HPDE6-E6E7 (cell line): ENCODE results near the gene MPRIP.

ENCODE experiments used
- DNase-seq: peaks from one replicate; pipeline ENCODE4 v3.0.0; 2011; ENCODE audit warnings: missing footprints; ENCODE audit errors: extremely low spot score

Gene MPRIP

DNA sequence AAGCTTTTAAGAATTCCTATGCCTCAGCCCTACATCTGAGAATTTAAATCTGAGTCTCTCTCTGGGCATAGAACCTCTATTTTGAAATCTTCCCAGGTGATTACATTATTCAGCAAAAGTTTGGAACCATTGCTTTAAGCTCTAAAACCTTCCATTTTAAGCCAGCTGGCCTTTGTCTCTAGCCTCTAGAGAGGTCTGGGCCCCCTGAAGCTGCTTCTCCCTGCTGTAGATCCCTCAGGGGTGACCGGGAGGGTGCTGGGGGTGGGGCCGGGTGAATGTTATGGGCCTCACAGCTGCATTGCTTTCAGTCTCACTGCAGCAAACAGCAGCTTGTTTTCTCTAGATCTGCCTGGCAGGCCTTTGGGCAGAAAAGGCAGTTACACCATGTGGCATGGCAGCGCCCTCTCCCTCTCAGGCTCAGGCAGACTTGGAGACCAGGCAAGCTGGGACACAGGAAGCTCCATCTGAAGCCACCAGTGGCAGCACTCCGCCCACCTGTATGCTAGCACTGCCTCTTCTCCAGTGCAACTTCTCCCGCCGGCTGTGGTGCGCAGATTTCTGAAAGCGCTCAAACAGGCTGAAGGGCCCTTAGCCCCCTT is 66.3 kb downstream of the MPRIP start:
- no peak for DNase-seq

DNA sequence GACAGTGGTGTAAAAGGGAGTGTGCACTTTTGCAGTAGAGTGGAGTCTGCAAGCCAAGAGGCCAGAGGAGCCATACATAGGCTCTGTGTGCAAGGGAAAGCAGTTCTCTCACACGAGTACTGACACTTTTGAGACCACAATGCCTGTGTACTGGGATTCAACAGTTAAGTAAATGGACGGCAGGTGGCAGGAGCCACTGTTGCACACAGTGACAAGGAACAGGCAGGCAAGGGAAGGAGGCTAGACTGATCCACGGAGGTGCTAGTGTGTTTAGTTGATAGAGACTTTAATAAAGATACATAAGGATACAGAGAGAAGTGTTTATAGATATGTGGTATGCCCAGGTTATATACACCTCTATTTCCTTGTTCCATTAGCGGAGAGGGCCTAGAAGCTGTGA is 67.0 kb downstream of the MPRIP start:
- DNase-seq: no peak

DNA sequence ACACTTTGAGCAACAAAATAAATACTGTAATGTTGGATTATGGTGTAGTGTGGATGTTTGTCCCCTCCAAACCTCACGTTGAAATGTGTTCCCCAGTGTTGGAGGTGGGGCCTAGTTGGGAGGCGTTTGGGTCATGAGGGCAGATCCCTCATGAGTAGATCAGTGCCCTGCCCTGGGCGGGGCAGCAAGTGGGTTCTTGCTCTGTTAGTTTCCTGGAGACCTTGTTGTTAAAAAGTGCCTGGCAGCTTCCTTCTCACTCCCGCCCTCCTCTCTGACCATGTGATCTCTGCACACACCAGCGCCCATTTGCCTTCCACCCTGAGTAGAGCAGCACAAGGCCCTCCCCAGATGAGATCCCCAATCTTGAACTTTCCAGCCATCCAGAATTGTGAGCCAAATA is 67.7 kb downstream of the MPRIP start:
- no peak for DNase-seq

DNA sequence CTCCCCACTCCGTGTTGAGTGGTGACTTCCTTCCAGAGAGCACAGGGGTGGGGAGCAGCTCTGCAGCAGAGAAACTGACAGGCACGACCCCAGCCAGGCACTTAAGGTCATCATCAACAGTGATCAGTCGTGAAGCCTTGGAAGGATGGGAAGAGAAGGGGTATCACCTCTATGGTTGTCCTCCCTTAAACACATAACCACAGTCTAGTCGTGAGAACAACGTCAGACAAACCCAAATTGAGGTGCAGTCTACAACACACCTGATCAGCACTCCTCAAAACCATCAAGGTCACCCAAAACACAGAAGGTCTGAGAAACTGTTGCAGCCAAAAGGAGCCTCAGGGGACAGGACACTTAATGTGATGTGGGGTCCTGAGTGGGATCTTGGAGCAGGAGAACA is 68.3 kb downstream of the MPRIP start:
- DNase-seq: no peak

DNA sequence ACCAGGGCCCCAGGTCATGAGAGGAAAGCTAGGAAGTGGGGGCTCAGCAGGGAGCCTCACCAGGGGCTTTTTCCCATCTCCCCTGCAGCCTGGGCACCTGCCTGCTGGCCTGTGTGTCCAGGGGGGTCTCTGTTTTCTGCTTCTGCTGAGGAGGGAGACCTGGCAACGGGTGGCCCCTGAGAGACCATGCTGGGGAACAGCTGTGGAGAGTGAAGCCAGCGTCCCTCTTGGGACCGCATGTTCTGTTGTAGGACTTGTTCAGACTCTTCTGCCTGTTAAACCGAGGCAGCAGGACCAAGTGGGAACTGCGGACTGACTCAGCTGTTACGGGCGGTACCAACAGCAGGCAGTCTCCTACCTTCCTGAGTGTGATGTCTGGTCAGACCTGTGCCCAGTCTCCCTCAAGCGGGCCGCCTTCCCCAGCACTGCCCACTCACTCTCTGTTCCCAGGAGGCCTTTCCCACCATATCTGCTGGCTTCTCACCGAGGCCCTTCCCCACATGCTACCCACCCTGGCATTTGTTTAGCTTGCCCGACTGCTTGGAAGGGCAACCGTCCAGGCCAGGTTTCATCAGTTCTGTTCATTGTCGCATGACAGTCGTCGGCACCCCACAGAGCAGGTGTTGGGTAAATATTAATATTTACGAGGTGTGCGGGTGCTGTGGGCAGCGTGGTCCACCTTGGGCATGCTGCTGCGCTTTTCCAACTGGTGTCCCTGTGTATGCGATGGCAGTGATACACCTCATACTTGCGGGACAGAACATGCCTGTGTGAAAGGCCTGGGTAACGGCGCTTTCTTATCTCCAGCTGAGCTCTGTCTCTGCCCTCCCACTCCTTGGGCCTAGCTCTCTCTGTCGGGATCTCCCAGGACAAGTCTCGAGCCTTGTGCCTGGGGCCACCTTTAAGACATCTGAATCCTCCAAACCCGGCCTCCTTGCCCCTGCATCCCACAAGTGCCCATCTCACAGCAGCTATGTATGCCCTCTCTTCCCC is 69.4 kb downstream of the MPRIP start:
- no peak for DNase-seq

DNA sequence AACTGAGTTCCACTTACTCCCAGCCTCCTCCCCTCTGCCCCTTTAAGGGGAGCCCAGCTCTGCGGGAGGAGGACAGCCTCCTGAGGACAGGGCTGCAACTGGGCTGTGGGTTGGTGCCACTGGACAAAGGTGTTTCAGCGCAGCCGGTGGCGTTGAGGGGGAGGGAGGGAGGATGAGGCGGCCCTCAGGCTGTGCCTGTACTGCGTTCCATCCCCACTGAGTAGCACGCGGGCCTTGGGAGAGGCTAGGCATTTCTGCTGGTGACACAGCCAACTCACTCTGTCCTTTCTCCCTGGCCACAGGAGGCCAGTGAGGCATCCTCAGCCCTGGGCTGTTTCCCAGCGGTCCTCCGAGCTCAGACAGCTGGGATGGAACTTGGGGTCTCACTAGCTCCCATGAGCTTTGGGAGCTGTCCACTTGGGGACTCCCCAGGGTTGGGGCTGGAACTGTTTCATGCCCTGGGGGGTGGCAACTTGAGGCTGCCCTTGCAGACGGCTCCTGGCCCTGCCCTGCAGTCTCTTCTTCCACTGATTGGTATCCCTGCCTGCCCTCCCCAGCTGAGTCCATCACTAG is 70.5 kb downstream of the MPRIP start:
- no peak for DNase-seq

DNA sequence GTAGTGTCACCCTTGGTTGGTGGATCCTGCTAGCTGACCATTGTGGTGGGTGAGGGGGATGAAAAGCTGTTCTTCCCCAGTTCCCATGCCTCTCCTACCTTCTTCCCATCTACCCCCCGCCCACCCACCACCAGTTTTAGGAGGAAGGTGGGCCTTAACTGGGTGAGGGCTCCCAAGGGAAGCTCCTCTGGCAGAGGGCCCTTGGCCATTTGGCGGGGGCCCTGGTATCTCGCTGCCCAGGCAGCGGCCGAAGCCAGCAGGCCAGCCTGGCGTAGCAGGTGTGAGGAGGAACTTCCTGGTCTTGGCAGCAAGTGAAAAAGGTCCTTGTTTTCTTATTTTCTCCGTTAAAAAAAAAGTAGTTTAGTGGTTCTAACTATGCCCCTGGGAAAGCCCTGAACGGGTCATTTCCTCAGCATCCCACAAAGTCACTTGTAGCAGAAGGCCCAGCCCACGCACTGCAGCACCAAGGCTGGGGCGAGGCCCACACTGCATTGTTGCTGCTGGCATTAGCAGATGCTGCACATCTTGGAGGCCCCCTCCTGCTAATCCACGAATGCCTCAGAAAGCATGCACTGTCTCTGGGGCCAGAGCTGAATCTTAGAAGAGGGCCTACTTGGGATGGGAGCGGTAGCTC is 72.5 kb downstream of the MPRIP start:
- no peak for DNase-seq

DNA sequence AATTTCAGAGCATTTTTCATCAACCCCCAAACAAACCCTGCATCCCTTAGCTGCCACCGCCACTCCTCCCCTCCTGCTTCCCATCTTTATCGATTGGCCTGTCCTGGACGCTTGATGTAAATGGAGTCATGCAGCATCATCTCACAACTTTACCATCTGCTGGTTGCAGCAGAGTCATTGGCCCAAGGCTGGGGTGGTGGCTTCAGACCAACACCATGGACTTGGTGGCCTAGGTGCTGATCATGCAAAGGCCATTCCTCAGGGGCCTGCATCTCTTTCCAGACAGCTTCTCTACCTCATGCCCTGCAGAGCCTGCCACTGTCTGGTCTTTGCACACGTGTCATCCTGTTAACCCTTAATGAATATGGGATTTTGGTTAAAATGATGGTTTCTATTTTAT is 73.4 kb downstream of the MPRIP start:
- DNase-seq: no peak

DNA sequence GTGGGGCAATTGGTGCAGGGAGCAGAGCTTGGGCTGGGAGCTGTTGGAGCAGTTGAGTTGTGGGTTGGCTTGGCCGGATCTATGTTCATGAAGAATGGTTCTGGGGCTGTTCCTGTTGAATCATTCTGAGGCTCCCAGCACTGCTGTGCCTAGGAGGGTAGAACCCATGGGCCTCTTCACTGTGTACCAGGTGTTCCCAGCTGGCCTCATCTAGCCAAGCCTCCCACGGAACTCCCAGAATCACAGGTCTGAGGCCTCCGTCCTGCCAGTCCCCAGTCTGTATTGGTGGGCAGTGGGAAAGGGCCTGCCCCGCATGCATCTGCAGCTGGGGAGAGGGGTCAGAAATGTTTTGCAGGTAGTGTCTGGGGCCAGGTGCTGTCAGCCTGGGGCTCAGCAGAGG is 74.1 kb downstream of the MPRIP start:
- no peak for DNase-seq

DNA sequence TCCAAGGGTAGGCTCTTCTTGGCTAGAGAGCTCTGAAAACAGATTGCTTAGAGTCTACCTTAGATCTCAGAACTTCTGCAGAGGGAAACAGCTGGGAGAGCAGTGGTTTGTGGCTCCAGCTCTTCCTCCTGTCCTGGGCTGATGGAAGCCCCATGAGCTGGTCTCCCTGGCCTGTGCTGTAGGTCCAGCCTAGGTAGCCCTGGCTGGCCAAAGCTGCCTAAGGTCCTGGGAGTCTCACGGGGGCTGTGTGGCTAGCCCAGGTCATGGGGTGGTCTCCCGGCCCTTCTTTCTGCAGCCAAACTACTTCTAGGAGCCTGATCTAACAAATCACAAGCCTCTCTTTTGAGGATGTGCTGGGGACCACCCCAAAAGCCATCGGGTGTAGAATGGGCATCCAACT is 75.7 kb downstream of the MPRIP start:
- DNase-seq: no peak

DNA sequence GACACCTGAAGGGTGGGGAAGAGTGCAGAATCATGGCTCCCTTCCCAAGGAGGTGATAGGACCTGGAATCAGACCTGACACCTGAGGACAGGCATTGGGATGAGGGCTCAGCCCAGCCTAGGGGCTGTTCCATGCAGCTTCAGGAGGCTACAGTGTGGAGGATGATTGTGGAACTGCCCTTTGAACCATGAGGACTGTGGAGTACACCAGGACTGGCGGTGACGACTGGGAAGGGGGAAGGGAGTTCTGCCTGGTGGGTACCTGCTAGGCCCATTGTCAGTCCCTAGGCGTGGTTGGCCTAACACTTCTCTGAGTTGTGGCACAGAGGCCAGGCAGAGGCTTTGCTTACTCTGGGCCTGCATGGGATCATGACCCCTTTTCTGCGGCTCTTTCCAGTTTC is 76.1 kb downstream of the MPRIP start:
- no peak for DNase-seq

DNA sequence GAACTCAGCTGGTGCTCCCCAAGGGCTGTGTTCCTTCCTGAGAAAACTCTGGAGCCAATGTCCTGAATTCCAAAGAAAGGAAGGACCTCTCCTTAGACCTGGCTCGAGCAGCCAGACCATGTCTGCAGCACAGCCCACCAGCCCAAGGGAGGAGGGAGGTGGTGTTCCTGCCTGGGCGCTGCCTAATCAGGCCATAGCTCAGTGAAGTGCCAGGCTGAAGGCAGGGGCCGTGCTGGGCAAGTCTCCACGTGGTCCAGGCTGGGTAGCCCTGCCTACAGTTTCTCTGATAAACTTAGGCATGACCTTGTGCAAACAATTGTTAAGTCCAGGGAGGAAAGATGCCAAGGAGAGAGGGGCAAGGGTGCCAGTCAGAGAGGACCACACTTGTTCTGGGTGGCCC is 76.8 kb downstream of the MPRIP start:
- DNase-seq: no peak

DNA sequence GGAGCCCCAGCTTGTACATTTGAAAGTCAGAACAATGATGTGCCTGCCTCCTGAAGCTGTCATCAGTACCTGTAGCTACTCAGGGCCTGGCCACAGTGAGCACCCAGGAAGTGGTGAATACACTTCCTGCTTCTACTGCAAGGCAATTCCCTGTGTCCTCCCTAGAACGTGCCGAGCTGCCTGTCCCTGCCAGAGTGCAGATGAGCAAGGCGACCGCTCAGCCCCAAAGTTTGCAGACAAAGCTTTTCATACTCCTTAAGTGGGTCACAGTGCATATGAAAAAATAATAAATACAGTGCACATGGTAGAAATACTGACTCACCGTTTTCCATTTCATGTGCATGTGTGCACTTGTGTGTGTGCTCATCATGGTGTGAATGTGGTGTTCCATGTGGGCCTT is 77.3 kb downstream of the MPRIP start:
- no peak for DNase-seq

DNA sequence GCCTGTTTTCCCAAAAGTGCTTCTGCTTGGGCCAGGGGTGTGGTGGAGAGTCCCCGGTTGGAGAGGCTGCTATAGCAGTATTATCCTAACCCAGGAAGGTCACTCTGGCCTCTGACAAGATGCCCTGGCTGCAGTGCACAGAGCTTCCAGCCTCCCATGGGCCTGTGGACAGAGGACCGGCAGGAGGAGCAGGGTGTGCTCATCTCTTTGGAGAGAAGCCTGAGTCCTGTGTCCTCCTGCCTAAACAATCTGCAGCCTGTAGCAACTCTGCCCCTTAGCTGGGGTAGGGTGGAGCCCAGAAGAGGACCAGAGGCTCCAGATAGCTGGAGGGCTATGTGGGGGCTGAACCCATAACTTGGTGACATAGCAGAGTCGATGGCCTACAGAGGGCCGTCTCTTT is 78.0 kb downstream of the MPRIP start:
- DNase-seq: no peak

DNA sequence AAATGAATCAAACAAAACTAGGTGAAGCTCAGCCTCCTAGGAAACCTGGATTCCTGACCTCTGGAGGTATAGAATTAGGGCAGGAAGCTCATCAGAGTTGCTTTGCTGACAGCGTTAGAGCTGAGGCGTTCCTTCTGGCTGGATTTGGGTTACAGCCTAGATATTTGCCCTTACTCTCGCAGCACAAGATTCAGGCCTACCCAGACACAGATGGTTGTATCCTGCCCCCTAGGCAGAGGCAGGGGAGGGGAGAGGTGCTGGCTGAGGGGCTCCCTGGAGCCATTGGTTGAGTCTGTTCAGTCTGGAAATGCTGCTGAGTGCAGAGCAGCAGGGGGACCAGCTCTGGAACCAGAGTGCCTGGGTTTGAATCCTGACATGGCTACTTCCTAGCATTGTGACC is 78.4 kb downstream of the MPRIP start:
- no peak for DNase-seq

DNA sequence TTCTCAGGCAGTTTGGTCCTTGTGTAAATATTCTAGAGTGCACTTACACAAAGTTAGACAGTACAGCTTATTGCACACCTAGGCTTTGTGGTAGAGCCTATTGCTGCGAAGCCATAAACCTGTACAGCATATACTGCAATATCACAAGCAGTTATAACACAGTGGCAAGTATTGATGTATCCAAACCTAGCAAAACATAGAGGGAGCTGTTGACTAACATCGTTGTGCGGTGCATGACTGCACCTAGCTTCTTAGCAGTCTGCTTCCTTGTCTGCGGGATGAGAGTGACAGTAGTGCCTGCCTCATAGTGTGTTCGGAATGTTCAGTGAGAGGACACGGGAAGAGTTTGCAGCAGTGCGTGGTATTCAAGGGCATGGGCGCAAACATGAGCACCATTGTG is 78.9 kb downstream of the MPRIP start:
- no peak for DNase-seq

DNA sequence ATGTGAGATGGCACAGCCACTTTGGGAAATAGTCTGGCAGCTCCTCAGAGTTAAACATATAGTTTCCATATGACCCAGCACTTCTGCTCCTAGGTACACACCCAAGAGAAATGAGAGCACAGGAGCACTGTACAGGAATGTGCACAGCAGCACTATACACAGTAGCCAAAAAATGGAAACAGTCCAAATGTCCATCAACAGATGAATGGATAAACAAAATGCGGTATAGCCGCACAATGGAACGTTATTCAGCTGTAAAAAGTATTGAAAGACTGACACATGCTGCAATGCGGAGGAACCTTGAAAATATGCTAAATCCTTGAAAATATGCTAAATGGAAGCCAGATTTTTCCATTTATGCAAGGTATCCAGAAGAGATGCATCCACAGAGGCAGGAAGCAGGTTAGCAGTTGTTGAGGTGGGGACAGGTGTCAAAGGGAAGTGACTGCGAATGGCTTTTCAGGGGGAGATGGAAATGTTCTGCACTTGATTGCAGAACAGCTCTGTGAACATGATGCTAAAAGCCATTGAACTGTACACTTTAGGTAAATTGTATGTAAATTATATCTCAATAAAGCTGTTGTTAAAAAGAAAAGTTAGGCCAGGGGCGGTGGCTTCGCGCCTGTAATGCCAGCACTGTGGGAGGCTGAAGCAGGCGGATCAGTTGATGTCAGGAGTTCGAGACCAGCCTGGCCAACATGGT is 80.7 kb downstream of the MPRIP start:
- no peak for DNase-seq

DNA sequence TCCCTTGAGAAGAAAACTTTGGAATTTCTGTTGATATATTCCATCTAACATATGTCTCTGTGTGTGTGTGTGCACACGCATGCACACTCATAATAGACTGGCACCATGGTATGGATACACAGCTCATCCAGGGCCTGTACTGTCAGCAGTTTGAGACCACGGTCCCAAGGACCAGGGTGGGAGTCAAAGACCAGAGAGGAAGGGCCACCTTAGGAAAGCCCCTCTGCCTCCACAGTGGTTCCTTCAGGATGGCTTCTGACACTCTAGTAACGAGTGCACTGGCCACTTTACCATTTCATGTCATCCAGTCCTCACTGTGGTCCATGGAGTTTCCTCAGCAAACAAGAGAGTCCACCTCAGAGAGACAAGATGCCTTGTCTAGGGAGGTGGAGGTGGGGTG is 82.1 kb downstream of the MPRIP start:
- DNase-seq: no peak

DNA sequence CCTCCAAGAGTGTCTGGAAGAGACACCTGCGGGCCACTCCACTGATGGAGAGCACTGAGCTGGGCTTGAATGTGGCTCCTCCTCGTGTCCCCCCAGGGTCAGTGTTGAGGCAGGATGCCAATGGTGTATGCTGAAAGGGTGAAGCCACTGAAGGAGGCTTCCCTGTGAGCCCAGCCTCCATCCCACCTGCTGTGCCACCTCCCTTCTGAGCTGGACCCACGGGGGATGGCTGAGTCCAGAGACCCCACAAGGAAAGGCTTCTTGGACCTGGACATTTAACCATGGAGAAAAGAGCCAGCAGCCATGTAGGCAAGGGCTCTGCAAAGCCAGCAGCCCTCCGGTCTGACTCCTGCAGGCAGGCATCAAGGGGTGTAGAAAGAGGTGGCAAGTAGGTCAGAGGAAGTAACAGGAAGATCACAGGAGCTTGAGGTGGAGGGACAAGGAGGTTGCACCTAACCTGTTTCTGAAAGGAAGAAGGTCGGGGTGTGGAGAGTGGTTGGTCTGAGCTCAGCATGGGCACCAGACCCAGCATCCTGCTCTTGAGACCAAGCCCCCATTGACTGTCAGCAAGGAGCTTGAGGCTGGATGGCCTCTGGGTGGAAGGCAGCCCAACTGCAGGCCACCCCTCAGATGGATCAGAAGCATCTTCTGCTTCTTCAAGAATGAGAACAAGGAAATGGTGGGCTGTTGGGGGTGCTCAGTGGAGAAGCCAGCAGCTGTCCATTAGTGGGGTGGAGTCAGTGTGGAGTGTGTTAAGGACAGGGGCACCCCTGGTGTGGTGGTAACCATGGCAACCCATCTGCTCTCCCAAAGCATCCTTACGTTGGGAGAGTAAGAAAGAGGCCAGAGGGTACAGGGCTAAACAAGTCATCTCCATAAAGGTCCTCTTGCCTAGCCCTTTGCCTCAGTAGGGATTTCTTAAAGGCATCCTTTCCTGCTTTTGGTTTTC is 83.2 kb downstream of the MPRIP start:
- DNase-seq: no peak
